NK-92 treated with Interleukin-12 subunit alpha and Interleukin-12 subunit beta, amount 100 ng/mL, for 24 hours (cell line): ENCODE data around the gene KIF13A.
A peak's percentile ranks its signal among the peaks of the same experiment; 100 is the strongest.
"Not testable (repeated sequence)": the region's sequence is repeated elsewhere in the genome, so short reads cannot be mapped to it uniquely, and the experiment has no call there.

ENCODE experiments used
- DNase-seq: peaks from one replicate; lab custom pipeline; 2025; lab: John Stamatoyannopoulos, UW

KIF13A gene

DNA sequence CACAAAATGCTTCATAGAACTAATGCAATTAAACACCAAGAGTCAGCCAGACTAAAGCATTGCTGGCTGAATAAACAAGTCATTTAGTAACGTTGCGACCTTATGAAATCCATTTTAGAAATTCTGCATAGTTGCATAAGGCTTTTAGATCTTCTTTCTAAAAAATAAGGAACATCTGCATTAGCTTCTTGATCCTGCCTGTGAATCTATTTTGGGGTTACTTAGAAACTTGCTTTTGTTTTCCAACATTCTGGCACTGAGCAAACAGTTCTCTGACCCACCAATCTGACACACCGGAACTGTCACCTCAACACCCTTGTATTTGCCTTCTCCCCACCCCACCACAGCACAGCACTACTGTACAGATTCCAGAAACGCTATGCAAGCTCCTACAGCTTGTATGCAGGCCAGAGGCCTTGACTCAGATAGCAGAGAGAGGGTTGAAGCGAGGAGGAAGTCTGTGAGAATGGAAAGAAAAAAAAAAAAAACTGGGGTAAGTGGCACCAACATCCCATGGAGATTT is 55.0 kb downstream of the KIF13A start:
- DNase-seq = no peak

DNA sequence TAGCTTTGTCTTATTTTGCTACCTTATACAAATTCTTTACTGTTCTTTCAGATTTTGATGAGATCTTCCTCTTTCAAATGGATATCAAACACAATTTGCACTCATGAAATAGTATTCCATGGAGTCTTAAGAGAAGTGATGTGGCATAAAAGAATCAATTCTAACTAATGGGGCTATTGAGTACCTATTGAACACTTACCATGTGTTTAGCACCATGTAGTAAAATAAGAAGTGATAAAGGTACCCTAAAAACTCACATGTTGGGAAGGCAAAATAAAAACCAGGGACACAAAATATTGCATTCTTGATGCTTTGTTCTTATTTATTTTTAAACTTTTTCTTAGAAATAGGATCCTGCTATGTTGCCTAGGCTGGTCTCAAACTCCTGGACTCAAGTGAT is 56.2 kb downstream of the KIF13A start:
- no peak for DNase-seq

- DNase-seq = no peak
Observed at GRCh38 chr6:17930321-17930993, 57.0 kb downstream of the KIF13A start.

- DNase-seq = no peak
Observed at GRCh38 chr6:17928514-17929430, 58.7 kb downstream of the KIF13A start.

GRCh38 chr6:17927705-17928104 is 59.7 kb downstream of the KIF13A start:
- DNase-seq = no peak

DNA sequence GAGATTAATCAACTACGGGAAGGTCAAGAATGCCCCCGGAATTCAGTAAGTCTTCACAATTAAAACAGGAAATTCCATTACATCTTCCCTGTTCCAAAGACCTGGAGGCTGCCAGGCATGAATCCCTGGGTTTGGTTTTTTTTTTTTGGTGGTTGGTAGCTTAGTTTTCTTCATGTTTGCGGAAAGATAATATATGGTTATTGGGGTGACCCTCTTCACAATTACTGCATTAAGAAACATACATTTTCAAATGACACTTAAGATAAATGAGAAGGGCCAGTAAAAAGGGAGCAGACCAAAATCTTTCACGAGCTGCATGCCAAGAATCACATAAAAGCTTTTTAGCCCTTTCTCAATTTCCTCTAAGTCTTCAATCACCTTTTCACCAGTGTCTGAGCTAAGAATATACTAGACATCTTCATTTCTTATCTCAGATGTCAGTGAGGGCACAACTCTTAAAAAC is 64.0 kb downstream of the KIF13A start:
- no peak for DNase-seq

GRCh38 chr6:17921454-17921853 is 66.0 kb downstream of the KIF13A start:
- no peak for DNase-seq

DNA sequence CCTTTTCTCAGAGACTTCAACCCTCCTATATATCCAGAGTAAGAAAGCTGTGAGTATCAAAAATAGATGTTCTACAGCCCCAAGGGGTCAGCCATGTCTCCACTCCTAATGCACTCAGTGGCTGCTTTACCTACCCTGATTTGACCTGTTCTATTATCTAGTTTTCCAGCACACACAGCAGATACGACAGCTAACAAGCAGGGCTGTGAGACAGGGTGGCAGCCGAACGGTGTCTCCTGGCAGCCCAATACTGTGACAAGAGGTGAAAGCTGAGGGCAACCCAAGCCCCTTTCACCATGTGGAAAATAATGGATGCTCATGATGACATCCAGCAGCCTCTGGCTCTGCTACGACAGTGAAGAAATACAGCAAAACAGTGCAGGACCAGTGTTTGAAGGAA is 67.9 kb downstream of the KIF13A start:
- no peak for DNase-seq

- DNase-seq = no peak
Observed at GRCh38 chr6:17917837-17918763, 69.3 kb downstream of the KIF13A start.

DNA sequence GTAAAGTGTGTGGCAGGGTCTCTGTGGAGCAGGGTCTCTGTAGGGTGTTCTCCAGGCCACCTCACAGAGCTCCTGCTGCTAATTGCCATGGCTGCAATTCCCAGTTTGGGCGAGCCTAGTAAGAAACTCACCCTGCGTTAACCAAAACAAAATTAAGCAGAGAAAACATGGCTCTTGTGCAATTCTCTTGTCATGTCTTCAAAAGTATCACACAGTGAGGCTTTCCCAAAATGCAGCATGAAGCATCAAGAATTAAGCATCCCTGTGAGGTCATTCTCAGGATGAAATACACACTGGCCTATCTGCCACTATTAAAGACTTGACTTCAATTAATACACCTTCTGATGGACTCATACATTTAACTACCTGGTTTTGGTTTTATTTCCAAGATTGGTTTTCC is 72.8 kb downstream of the KIF13A start:
- DNase-seq = no peak

- no peak for DNase-seq
Observed at GRCh38 chr6:17912521-17912920, 74.9 kb downstream of the KIF13A start.

DNA sequence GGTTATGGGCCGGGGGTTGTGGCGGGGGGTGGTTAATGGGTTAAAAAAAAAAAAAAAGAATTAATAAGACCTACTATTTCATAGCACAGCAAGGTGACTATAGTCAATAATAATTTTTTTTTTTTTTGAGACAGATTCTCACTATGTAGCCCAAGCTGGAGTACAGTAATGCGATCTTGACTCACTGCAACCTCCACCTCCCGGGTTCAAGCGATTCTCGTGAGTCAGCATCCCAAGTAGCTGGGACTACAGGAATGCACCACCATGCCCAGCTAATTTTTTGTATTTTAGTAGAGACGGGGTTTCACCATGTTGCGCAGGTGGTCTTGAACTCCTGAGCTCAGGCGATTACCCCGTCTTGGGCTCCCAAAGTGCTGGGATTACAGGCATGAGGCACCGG is 75.8 kb downstream of the KIF13A start:
- DNase-seq = not testable (repeated sequence)

- DNase-seq = no peak
Observed at GRCh38 chr6:17910189-17910588, 77.2 kb downstream of the KIF13A start.

DNA sequence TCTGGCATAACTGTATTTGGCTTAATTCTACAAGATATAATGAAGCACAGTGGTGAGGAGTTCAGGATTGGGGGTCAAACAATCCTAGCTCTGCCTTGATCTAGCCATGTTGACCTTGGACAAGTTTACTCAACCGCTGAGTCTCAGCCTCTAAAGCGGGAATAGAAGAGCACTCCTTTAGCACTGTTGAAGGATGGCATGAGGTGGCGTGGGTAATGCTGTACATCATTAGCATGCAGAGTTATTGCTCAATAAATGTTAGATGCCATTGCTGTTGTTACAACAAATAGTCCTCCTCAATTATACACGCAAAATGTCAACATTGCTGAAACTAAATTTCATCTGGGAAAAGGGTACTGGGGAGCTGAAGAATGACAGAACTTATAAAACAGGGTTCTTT is 78.6 kb downstream of the KIF13A start:
- DNase-seq = no peak

DNA sequence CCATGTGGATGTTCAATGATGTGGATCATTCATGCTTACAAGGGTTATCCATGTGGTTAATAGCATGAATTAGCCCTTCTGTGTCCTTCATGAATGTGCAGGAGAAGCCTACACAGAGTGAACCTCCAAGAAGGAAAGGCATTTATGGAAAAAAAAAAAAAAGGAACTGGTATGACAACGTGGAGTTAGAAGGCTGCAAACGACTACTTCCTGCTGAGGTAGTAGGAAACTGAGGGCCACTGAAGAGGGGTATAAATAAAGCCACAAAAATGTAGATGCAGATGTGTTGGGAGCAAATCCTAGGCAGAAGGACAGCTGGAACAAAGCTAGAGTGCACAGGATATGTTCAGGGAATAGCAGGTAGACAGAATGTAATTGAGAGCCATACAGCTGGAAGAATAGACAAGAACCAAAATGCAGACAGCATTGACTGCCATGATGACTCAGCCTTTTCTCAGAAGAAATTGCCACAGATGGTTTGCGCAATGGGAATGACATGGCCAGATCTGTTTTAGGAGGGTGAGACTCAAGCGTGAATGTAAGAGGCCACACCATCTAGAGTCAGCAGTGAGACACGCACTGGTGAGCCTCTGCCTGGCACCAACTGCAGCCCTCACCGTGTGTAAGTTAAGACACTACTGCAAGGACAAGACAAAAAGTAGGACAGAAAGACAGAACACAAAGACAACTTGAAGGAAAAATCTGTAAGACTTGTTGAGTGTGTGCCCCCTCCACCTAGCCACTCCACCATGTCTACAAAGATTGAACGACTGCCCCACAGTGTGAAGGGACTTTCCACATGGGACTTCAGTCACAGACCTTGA is 79.8 kb downstream of the KIF13A start:
- DNase-seq = peak; percentile 77

DNA sequence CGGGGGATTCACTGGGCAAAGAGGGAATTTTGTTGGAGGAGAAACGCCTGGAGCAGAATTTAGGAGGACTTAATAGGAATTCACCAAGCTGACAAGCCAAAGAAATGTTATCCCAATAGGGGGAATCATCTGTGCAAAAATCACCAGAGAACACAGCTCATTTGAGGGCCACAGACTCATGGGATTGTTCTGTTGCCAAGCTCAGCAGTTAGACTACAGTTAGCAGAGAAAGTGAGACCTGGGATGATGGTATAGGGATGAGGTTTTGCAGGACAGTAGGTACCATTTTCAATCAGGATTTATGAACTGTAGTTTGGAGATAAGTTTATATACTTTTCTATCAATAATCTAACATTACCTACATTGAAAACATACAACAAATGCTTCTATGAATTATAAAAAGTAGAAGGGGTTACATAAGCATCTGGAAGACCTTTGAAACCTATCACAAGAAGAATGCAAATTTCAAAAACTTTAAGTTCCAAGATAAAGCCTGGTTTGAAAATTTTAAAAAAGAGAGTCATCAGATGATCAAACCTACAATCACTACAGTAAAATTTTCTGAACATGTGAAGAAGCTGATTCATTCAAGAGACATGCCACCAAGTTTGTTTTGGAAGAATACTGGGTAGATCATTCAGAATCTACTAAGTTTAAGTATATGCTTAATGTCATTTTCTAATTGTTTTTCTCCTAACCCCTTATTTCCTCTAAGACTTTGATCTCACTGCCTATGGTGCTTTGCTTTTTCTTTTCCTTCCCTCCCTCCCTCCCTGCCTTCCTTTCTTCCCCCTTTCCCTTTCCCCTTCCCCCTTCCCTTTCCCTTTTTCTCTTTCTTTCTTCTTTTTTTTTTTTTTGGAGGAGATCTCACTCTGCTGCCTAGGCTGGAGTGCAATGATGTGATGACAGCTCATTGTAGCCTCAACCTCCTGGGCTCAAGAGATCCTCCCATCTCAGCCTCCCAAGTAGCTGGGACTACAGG is 81.5 kb downstream of the KIF13A start:
- DNase-seq = no peak

- DNase-seq = no peak
Observed at GRCh38 chr6:17904491-17905120, 82.8 kb downstream of the KIF13A start.

GRCh38 chr6:17902974-17903373 is 84.5 kb downstream of the KIF13A start:
- DNase-seq = no peak

- no peak for DNase-seq
Observed at GRCh38 chr6:17901493-17901892, 85.9 kb downstream of the KIF13A start.
